BLaER1 treated with 17β-estradiol and CSF1 and Interleukin-3, amounts not matched to agents 10 nM and 100 nM (cell line): ENCODE measurements around the gene RHBDL1.
A peak's percentile ranks its signal among the peaks of the same experiment; 100 is the strongest.

Source experiments
- H3K27ac ChIP-seq, 11 experiments: shearing (Covaris generic); formaldehyde crosslinking; 2 replicates each; pipeline ENCODE4 v1.8.1; 2022
- H3K27me3 ChIP-seq, 11 experiments: shearing (Covaris generic); formaldehyde crosslinking; 2 replicates each; pipeline ENCODE4 v1.8.1; 2022
- H3K36me3 ChIP-seq, 11 experiments: shearing (Covaris generic); formaldehyde crosslinking; 2 replicates each; pipeline ENCODE4 v1.8.1; 2022
- H3K4me1 ChIP-seq, 10 experiments: shearing (Covaris generic); formaldehyde crosslinking; 2 replicates each; pipeline ENCODE4 v1.8.1; 2022
- H3K4me2 ChIP-seq, 11 experiments: shearing (Covaris generic); formaldehyde crosslinking; 2 replicates each; pipeline ENCODE4 v1.8.1; 2022
- H3K4me3 ChIP-seq, 10 experiments: shearing (Covaris generic); formaldehyde crosslinking; 2 replicates each; pipeline ENCODE4 v1.8.1; 2022
- H3K9ac ChIP-seq, 11 experiments: shearing (Covaris generic); formaldehyde crosslinking; 2 replicates each; pipeline ENCODE4 v1.8.1; 2022
- H3K9me3 ChIP-seq, 11 experiments: shearing (Covaris generic); formaldehyde crosslinking; replicated peaks in 1 of 11; 2 replicates each; pipeline ENCODE4 v1.8.1; 2022
- H4K20me1 ChIP-seq, 11 experiments: shearing (Covaris generic); formaldehyde crosslinking; 2 replicates each; pipeline ENCODE4 v1.8.1; 2022
- Cebpa-rat ChIP-seq, 11 experiments: shearing (Covaris generic); IDR thresholded peaks; 2 replicates each; pipeline ENCODE4 v1.8.1; 2022

RHBDL1 gene

GRCh38 chr16:716768-717325, 41.4 kb downstream of the RHBDL1 start:
- Histone ChIP-seq H3K4me2 (peak overlapping the region; percentile 91 to 100 (median 100); a peak in 21 of 22 replicates), H3K36me3 (no peaks in the 10 kb centered on the region), H3K27ac (no peak overlapping the region), H3K4me3 (peak overlapping the region in 6 of 10 experiments; percentile 68 to 75 (median 71); a peak in 4 of 20 replicates), H3K9me3 (no peaks in the 10 kb centered on the region), H3K27me3 (peaks cover 17 to 60% (median 48%) of the 10 kb centered on the region in 11 experiments), H3K4me1 (peaks cover 60 to 77% (median 75%) of the 10 kb centered on the region in 10 experiments), H3K9ac (peak overlapping the region in 6 of 11 experiments; percentile 8 to 80 (median 72); a peak in 5 of 22 replicates), H4K20me1 (peaks cover 4 to 75% (median 44%) of the 10 kb centered on the region in 11 experiments; a peak in 19 of 22 replicates)
- no peak for TF ChIP-seq Cebpa-rat (IDR thresholded peaks at IDR 0.05)

GRCh38 chr16:717450-718245, 42.2 kb downstream of the RHBDL1 start:
- 0 out of 22 replicates have a peak, but pooled peaks cover 0 to under 1% (median 0%) of the 10 kb centered on the region in 11 experiments for H3K36me3 ChIP-seq
- H4K20me1 ChIP-seq: peaks cover 9 to 83% (median 52%) of the 10 kb centered on the region in 11 experiments; a peak in 20 of 22 replicates
- H3K9me3 ChIP-seq: no peaks in the 10 kb centered on the region
- H3K4me1 ChIP-seq: peaks cover 67 to 85% (median 82%) of the 10 kb centered on the region in 10 experiments
- H3K27me3 ChIP-seq: peaks cover 16 to 54% (median 39%) of the 10 kb centered on the region in 11 experiments
- peak overlapping the region in 1 of 10 experiments; percentile 15; a peak in 2 of 20 replicates for H3K4me3 ChIP-seq
- H3K27ac ChIP-seq: peak overlapping the region in 4 of 11 experiments; percentile 23 to 51 (median 36); a peak in 4 of 22 replicates
- H3K4me2 ChIP-seq: peak overlapping the region; percentile 5 to 100 (median 100); a peak in 20 of 22 replicates
- peak overlapping the region in 5 of 11 experiments; percentile 29 to 87 (median 73); a peak in 7 of 22 replicates for H3K9ac ChIP-seq
- no peak for TF ChIP-seq Cebpa-rat (IDR thresholded peaks at IDR 0.05)

GRCh38 chr16:718389-718788, 42.9 kb downstream of the RHBDL1 start:
- Histone ChIP-seq H3K4me3 (no peak overlapping the region; a peak in 1 of 20 replicates), H3K27me3 (peaks cover 16 to 58% (median 35%) of the 10 kb centered on the region in 11 experiments), H3K4me2 (peak overlapping the region; percentile 5 to 100 (median 100); a peak in 19 of 22 replicates), H3K27ac (peak overlapping the region in 4 of 11 experiments; percentile 23 to 51 (median 36); a peak in 4 of 22 replicates), H3K4me1 (peaks cover 75 to 93% (median 89%) of the 10 kb centered on the region in 10 experiments), H3K36me3 (0 out of 22 replicates have a peak, but pooled peaks cover 0 to 6% (median 0%) of the 10 kb centered on the region in 11 experiments), H3K9me3 (no peaks in the 10 kb centered on the region), H3K9ac (peak overlapping the region in 4 of 11 experiments; percentile 59 to 87 (median 75); a peak in 7 of 22 replicates), H4K20me1 (peaks cover 17 to 90% (median 59%) of the 10 kb centered on the region in 11 experiments; a peak in 21 of 22 replicates)
- no peak for TF ChIP-seq Cebpa-rat (IDR thresholded peaks at IDR 0.05)

- H3K36me3 ChIP-seq: 0 out of 22 replicates have a peak, but pooled peaks cover 0 to 6% (median 0%) of the 10 kb centered on the region in 11 experiments
- no peak for TF ChIP-seq Cebpa-rat (IDR thresholded peaks at IDR 0.05)
- peaks cover 76 to 95% (median 93%) of the 10 kb centered on the region in 10 experiments for H3K4me1 ChIP-seq
- peaks cover 16 to 59% (median 30%) of the 10 kb centered on the region in 11 experiments for H3K27me3 ChIP-seq
- H3K27ac ChIP-seq: no peak overlapping the region
- peaks cover 22 to 92% (median 65%) of the 10 kb centered on the region in 11 experiments; a peak in 21 of 22 replicates for H4K20me1 ChIP-seq
- H3K4me2 ChIP-seq: peak overlapping the region; percentile 40 to 100 (median 100); a peak in 21 of 22 replicates
- H3K4me3 ChIP-seq: no peak overlapping the region; a peak in 2 of 20 replicates
- peak overlapping the region in 4 of 11 experiments; percentile 10 to 87 (median 68); a peak in 3 of 22 replicates for H3K9ac ChIP-seq
- no peaks in the 10 kb centered on the region for H3K9me3 ChIP-seq
Measured at GRCh38 chr16:718922-719321, 43.5 kb downstream of the RHBDL1 start.

GRCh38 chr16:719815-720446, 44.5 kb downstream of the RHBDL1 start:
- no peak for TF ChIP-seq Cebpa-rat (IDR thresholded peaks at IDR 0.05)
- Histone ChIP-seq H3K4me2 (peak overlapping the region; percentile 96 to 100 (median 100)), H3K4me1 (peaks cover 68 to 97% (median 95%) of the 10 kb centered on the region in 10 experiments), H3K9ac (peak overlapping the region; percentile 73 to 87 (median 81); a peak in 21 of 22 replicates), H3K9me3 (no peaks in the 10 kb centered on the region), H3K36me3 (0 out of 22 replicates have a peak, but pooled peaks cover 0 to 6% (median 0%) of the 10 kb centered on the region in 11 experiments), H3K27me3 (peaks cover 16 to 61% (median 22%) of the 10 kb centered on the region in 11 experiments), H4K20me1 (peaks cover 32 to 95% (median 73%) of the 10 kb centered on the region in 11 experiments; a peak in 21 of 22 replicates), H3K27ac (peak overlapping the region in 9 of 11 experiments; percentile 67 to 86 (median 79); a peak in 16 of 22 replicates), H3K4me3 (peak overlapping the region; percentile 67 to 80 (median 73))

GRCh38 chr16:720447-720989, 45.0 kb downstream of the RHBDL1 start:
- H3K27ac ChIP-seq: peak overlapping the region; percentile 20 to 86 (median 79); a peak in 21 of 22 replicates
- H4K20me1 ChIP-seq: peaks cover 32 to 96% (median 77%) of the 10 kb centered on the region in 11 experiments; a peak in 21 of 22 replicates
- H3K36me3 ChIP-seq: 0 out of 22 replicates have a peak, but pooled peaks cover 0 to 6% (median 0%) of the 10 kb centered on the region in 11 experiments
- H3K27me3 ChIP-seq: peaks cover 11 to 61% (median 17%) of the 10 kb centered on the region in 11 experiments
- no peak for TF ChIP-seq Cebpa-rat (IDR thresholded peaks at IDR 0.05)
- H3K4me3 ChIP-seq: peak overlapping the region; percentile 67 to 80 (median 73)
- H3K4me2 ChIP-seq: peak overlapping the region; percentile 96 to 100 (median 100)
- H3K4me1 ChIP-seq: peaks cover 64 to 99% (median 96%) of the 10 kb centered on the region in 10 experiments
- no peaks in the 10 kb centered on the region for H3K9me3 ChIP-seq
- H3K9ac ChIP-seq: peak overlapping the region; percentile 73 to 87 (median 81)

GRCh38 chr16:720990-721764, 45.7 kb downstream of the RHBDL1 start, which contains the start of gene ANTKMT:
ANTKMT (plus strand) TSS chr16:721146; CDS start chr16:721275, 129 bp downstream.
- 0 out of 22 replicates have a peak, but pooled peaks cover 0 to 6% (median 0%) of the 10 kb centered on the region in 11 experiments for H3K36me3 ChIP-seq
- H3K9me3 ChIP-seq: no peaks in the 10 kb centered on the region
- peak within 1 kb of the TSS; percentile 20 to 86 (median 79); a peak in 21 of 22 replicates for H3K27ac ChIP-seq
- TF ChIP-seq Cebpa-rat (IDR thresholded peaks at IDR 0.05): no peak
- H4K20me1 ChIP-seq: peaks cover 32 to 96% (median 76%) of the 10 kb centered on the region in 11 experiments; a peak in 21 of 22 replicates
- peak within 1 kb of the TSS; percentile 67 to 80 (median 73) for H3K4me3 ChIP-seq
- peak within 1 kb of the TSS; percentile 96 to 100 (median 100) for H3K4me2 ChIP-seq
- H3K9ac ChIP-seq: peak within 1 kb of the TSS; percentile 73 to 87 (median 81)
- H3K27me3 ChIP-seq: peaks cover 5 to 61% (median 10%) of the 10 kb centered on the region in 11 experiments
- peaks cover 58 to 99% (median 96%) of the 10 kb centered on the region in 10 experiments for H3K4me1 ChIP-seq
